Measurements from ENCODE around the gene CHCHD6.

- TF ChIP-seq SRF (IDR thresholded peaks at IDR 0.05; ENCODE audit: low read depth) (no peak), EZH2 (IDR thresholded peaks at IDR 0.05) (no peak), CTCF (IDR thresholded peaks at IDR 0.05 in 2 of 3, conservative IDR thresholded peaks at IDR 0.05 in 1 of 3; ENCODE audit: borderline replicate concordance in 1 of 3, insufficient read depth in 1 of 3, low read depth in 2 of 3, low read length in 2 of 3) (no peak), POLR2AphosphoS5 (IDR thresholded peaks at IDR 0.05; ENCODE audit: low read depth, low read length) (no peak), EZH2phosphoT487 (IDR thresholded peaks at IDR 0.05; ENCODE audit: borderline replicate concordance) (no peak), ATF3 (IDR thresholded peaks at IDR 0.05) (no peak), TCF7L2 (IDR thresholded peaks at IDR 0.05; ENCODE audit: borderline replicate concordance, extremely low read depth, insufficient read depth, insufficient read length) (no peak), JUND (IDR thresholded peaks at IDR 0.05) (no peak), SP1 (IDR thresholded peaks at IDR 0.05; ENCODE audit: low read depth) (no peak), POLR2A (IDR thresholded peaks at IDR 0.05; ENCODE audit: borderline replicate concordance, extremely low read depth, insufficient read depth, insufficient read length) (no peak)
These were observed 237.8 kb downstream of the CHCHD6 start for GRCh38 chr3:126941721-126942270.

Data from HCT116 (cell line).